Adrenal gland (tissue), 5 donors: ENCODE data around the gene PREB.

ENCODE experiments used
- CTCF ChIP-seq, 6 experiments: fragments of 450-650 bp in 4 of 6; fragments of 200-600 bp in 2 of 6; sonication (generic) in 1 of 6; IDR thresholded peaks; 1 replicate in 5 of 6; 2 replicates in 1 of 6; pipeline versions ENCODE4 v1.5.1 to v1.8.0; 2016 to 2021; ENCODE audit warnings: antibody characterized with exemption in 6 of 6, mild to moderate bottlenecking in 2 of 6, moderate library complexity in 1 of 6
- POLR2A ChIP-seq, 2 donors: fragments of 450-650 bp; IDR thresholded peaks; one replicate each; pipeline ENCODE4 v1.6.1; 2017; ENCODE audit warnings: antibody characterized with exemption in 2 of 2, mild to moderate bottlenecking in 2 of 2, moderate library complexity in 1 of 2
- donor health status: DM: no; HTN: no; CAD: no.

GRCh38 chr2:27147935-27148334 is 13.5 kb upstream of the PREB start:
- TF ChIP-seq POLR2A (IDR thresholded peaks at IDR 0.05) (no peak), CTCF (IDR thresholded peaks at IDR 0.05) (no peak)
